Right hindlimb (tissue), 1 donor: ENCODE data around the gene TRDN.
"Not testable (repeated sequence)": the region's sequence is repeated elsewhere in the genome, so short reads cannot be mapped to it uniquely, and the experiment has no call there.

Source experiments
- DNase-seq: peaks from one replicate; pipeline ENCODE4 v3.0.0-alpha.2; 2018

TRDN gene

DNA sequence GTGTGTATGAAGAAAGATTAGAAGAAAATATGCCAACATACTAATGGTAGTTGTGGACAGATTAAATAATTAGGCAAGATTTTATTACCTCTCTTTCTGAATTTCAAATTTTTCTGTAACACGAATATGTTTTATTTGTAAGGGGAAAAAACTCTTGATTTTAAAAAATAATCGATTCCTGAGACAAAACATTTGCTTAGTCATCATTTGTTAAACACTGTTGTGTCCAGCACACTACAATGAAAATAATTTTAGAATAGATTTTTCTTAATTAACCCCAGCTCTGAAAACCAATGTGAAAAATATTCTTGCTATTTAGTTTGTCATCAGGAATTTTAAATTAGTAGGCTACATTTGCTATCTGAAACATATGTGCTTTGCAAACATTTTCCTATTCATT lies 253.0 kb downstream of the TRDN start:
- no peak for DNase-seq

DNA sequence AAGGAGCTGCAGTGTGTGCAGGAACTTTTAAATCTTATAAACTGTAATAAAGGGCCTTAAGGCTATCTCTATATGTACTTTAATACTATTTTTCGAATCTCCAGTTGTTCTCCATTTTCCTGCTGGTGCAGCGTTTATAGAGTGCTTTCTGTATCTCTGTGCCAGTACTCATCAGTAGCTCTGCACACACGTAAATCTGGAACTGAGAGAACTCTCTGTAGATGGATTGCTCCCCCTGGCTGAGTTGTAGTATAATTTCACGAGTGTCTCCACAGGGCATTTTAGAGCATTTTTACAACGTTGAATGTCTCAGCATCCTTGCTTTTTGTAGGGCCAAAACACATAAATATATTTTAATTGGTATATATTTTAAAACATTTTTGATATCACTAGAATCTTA lies 256.5 kb downstream of the TRDN start:
- DNase-seq: no peak

DNA sequence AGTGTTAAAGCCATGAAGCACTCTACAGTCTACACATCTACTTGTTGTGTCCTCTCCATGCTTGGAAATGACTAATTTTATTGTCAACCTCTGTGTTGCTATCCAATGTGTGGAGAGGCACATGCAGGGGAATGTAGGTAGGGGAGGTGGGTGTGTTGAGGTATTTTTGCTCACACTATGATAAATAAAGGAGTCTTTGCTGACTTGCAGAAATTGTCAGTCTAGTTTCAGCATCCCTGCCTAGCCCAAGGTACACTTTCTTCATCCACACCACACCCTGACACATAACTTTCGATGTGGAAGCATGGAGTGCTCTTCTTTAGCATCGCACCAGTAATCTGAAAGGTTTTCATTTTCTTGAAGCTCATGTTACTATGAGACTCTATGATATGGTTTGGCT lies 264.0 kb downstream of the TRDN start:
- no peak for DNase-seq

DNA sequence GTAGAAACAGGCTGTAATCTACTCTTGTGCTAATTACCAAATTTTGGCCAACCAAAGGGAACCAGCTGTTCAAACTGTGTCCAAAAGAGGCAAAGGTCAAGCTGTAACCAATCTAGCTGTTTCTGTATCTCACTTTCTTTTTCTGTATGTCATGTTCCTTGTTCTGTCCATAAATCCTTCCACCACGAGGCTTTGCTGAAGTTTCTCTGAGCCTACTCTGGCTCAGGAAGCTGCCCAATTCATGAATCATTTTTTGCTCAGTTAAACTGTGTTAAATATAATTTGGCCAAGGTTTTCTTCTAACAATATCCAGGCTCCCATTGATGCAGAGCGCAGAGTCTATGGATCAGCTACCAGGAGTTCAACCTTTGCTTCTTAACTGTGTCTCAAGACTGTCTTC lies 272.8 kb downstream of the TRDN start:
- no peak for DNase-seq

DNA sequence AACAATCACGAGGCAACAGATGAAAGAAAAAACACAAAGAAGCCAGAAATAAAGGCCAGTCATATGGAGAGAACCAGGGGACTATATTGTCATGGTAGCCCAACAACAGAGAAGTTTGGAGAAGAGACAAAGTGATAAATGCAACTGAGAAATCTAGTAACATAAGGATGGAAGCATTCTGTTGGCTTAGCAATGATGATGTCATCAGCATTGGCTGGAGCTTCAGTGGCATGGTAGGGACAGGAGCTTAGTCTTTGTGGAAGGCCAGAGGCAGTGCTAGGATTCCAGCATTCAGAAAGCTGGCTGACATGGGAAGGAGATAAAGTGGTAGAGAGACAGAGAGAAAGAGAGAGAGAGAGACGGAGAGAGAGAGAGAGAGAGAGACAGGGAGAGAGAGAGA lies 276.4 kb downstream of the TRDN start:
- DNase-seq: no peak

DNA sequence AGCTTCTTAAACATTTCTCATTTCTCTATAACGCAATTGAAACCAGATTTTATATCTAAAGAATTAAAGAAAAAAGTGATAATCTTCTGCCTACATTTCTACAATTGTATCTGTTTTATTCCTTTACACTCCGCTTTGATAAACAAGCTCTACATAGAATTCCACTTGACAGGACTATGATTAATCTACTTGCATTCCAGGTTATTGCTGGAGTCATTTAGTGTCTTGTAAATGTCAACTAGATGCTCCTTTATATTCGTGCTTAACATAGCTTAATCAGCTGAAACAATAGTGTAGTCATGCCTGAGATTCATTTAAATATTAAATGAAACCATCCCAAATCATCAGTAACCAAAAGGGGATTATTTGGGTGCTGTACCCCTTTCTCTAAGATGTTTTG lies 284.0 kb downstream of the TRDN start:
- DNase-seq: no peak

DNA sequence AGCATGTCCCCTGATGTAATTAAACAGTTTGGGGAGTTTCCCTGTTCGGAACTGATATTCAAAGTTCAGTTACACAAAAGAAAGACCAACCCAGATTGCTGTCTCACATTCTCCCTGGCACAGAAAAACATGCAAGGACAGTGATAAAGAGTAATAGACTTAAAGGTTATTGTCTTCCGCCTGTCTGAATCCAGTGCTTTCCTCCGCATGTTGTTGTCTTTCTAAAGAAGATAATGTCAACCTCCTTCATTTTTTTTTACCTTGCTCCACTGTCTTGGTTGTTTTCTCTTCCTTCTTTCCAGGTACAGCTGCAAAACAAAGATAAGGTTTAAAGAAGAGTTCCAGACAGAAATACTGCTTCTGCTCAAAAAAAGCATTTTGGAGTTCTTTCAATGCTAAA lies 284.5 kb downstream of the TRDN start:
- DNase-seq: no peak

DNA sequence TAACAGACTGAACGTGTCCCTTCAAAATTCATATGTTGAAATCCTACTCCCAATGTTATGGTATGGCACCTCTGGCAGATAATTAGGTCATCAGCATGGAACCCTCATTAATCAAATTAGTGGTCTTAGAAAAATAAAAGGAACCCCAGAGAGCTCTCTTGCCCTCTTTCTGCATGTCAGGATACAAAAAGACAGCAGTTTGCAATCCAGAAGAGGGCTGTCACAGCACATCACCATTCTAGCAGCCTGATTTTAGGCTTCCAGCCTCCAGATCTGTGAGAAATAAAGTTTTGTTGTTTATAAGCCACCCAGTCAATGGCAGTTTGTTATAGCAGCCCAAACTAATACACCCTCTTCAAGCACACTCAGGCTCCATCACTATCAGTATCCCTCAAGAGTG lies 292.9 kb downstream of the TRDN start:
- DNase-seq: no peak

DNA sequence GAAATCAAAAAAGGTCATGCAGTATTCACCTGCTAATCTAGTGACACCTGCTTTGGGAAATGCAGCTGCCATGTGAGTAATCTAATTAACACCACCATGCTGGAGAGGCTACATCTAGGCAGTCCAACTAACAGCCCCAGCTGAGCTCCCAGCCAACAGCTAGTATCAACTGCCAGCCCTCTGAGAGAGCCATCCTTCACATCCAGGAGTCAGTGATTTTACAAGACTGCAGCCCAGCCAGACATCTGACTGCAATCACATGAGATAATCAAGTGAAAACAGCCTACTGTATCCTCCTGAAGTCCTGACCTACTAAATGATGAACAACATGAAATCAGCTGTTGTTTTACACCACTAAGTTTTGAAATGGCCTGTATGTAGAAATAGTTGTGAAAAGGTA lies 298.4 kb downstream of the TRDN start:
- DNase-seq: no peak

DNA sequence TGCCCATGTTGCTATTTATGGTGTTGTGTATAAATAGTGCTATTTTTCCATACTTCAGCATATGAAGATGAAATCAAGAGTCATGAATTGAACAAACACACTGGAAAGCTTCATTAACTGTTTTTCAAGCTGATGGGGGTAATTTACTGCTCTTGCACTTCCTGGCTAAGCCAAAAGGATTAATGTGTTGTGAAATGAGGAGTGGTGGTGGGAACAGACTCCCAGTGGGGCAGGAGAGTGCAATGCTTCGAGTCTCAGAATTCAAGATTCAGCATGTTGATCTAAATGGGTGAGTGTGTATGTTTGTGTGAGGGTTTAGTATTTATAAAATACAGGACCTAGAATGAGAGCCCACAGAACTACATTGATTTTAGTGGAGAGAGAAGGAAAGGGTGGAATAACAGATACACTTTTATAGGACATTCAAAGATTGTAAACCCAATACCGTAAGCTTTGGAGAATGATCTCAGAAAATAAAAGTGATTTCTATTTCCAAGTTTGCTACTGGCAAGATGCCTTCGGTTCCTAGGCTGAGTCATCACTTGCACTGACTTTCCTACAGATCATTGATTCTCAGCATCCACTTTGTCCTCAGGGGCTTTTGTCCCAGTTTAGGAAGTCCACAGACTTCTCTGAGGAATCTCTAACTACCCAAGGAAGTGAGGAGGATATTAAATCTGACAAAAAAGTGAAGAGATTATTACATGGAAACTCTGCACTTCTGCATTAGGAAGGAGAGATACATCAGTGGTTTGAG lies 303.6 kb downstream of the TRDN start:
- DNase-seq: no peak

DNA sequence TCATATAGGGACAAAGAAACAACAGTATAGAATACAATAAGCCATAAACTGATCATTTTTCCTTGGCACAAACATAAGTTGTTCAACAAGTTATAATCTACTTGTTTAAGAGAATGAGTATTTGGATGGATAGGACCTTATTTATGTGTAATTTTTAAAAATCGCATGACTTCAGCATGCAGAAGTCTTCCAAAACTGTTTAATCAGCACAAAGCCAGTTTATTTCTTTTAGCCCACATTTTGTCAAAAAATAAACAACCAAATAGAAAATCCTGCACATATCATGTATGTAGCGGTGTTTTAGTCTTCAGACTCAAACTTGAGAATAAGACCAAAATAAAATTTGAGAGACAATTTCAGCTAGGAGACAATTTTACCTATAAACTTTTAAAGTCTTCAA lies 304.7 kb downstream of the TRDN start:
- no peak for DNase-seq

DNA sequence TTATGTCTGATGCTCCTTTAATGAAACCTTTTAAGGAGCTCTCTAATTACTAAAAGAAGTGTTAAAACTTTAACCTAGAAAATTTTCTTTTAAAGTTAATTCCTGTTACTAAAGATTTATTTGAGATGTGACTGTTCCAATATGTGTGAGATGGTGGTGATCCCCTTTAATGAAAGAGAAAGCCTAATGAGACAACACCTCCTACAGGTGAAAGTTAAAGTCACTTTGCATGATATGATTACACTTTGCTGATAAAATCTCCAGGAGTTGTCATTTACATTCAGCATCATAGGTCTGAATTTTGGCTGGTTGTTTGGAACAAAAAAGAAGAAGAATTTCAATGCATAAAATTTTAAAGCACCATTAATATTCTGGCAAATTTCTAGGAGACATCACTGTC lies 307.4 kb downstream of the TRDN start:
- DNase-seq: no peak

DNA sequence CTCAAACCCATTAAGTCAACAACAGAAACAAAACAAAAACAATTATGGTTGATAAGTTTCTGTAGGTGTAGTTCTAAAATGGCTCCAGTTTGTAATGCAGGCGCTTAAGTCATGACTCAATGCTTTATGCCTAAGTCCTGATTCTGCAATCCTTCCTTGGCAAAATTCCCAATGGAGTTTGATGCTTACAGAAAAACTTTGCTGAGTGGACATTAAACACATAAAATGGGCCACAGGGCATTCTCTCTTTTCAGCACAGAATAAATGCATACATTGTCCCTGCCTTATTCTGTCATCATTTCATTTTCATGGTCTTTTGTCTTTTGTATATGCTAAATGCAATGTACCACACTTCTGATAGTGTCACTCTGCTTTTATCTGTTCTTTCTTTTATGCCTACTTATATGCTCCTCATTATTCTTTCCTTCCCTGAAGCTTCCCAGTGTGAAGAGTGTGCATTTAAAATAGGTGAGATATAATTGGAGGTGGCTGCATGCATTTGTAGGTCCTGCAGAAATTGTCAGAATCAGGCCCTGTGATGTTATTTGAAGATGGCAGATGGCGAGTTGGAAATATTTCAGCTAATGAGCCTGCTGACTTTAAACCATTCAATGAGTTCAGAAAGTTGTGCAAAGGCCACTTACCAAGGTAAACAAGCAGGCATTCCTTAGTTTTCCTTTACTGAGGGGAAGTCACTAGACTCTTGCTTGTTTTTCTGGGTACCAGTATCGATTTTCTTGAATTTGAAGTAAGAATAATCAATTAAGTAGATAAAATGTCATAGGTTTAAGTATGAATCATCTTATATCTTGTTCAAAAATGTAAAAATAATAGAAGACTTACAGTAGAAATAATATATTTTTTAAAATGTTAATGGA lies 313.1 kb downstream of the TRDN start:
- DNase-seq: no peak

DNA sequence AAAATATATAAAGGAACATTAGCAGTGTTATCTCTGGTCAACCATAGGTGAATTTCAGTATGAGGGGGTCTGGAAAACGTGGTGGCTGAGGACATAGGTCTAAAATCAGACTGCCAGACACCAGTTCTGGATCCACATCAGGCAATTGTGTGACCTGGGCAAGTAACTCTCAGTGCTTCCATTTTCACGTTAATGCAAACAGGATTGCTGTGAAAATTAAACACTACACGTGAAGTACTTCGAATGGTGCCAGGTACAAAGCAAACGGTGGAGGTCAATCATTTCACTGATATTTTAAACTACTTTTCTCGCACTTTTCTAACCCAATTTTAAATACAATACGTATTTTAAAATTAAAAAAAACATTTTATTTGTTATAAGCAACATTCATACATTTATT lies 315.7 kb downstream of the TRDN start:
- no peak for DNase-seq

DNA sequence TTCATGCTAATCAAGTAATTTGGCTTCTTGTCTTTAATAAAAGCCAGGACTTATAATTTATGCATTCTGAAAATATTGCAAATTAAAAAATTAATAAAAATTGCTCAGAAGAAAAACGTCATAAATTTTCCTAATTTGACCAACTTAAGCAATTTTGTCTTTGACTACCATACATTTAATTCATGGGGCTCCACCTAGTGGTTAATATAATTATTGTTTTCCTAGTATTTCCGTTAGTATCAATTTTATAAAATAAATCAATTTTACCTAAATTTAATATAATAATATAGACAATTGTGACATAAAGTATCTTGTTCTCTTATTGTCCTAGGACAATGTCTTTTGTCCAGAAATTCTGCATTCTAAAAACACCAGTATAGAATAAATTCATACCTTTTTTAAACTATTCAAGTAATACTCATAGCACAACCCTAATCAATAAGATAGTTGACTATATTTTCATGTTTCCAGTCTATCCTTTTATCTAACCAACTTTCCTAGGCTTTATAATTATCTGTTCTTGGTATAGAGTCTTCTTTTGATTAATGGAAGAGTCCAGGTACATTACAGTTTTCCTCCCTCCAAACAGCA lies 319.9 kb downstream of the TRDN start:
- DNase-seq: no peak

DNA sequence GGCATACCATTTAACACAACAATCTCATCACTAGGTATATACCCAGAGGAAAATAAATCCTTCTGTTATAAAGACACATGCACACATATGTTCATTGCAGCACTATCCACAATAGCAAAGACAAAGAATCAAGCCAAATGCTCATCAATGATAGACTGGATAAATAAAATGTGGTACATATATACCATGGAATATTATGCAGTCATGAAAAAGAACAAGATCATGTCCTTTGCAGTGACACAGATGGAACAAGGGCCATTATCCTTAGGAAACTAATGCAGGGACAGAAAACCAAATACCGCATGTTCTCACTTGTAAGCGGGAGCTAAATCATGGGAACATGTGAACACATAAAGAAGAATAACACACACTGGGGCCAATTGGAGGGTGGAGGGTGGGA lies 322.3 kb downstream of the TRDN start:
- not testable (repeated sequence) for DNase-seq

DNA sequence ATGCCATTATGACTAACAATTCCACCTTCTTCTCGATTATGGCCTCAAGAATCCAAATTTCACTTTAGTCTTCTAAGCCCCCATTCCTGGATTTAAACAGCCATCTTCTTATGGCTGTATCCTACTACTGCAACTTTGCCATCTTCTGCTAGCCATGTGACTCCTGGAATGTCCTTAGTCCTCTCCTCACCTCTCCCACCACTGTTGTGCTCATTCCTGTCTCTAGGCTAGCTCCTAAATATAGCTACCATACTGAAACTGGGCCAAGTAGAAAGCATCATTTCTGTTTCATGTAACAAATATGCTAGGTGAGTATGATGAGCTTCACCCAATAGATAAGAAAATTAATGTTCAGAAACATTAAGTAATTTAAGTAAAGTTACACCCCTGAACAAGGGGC lies 327.6 kb downstream of the TRDN start:
- DNase-seq: no peak

DNA sequence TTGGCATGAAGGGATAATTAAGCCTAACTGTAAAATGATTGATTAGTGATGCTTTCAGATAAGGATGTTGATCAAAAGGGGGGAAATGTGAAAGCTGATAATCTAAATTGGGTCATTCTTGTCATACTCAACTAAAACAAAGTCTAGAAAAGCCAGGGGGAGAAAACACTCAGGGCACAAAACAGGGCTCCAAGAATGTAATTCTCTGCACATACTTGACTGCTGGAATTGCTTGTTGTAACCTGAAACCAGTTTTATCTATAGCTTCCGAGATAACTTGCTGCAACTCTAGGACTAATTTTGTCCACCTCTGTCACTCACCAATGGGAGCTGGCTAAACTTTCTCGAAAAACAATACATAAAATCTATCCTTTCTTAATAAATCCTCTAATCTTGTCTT lies 330.4 kb downstream of the TRDN start:
- DNase-seq: no peak

DNA sequence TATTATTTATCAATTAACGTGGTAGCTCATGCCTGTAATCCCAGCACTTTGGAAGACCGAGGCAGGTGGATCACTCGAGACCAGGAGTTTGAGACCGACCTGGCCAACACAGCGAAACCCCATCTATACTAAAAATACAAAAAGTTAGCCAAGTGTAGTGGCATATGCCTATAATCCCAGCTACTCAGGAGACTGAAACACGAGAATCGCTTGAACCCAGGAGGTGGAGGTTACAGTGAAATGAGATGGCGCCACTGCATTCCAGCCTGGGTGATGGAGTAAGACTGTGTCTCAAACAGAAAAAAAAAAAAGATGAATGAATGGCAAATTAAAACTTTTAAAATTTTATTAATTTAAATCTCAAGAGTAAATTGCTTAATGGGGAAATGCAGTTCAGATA lies 341.1 kb downstream of the TRDN start:
- no peak for DNase-seq

DNA sequence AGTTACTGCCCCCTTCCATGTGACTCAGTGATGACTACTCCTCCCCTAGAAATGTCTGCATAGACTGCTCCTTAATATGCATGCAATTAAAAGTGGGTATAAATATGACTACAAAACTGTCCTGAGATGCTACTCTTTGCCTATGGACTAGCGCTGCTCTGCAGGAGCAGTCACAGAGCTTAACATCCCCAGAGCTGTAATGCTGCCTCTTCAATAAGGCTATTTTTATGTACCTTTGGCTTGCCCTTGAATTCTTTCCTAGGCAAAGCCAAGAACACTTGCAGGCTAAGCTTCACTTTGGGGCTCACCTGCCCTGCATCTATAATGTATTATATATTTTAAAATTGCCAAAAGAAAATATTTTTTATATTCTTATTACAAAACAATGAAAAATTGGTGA lies 341.6 kb downstream of the TRDN start:
- no peak for DNase-seq

DNA sequence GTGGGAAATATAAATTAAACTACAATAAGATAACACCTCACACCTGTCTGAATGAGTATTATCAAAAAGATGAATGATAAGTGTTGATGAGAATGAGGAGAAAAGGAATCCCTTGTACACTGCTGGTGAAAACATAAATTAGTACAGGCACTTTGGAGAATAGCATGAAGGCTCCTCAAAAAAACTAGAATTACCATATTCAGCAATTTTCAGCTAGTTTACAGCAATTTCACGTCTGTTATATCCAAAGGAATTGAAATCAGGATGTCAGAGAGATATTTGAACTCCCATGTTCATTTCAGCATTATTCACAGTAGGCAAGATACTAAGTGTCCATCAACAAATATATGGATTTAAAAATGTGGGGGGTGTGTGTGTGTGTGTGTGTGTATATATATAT lies 348.1 kb downstream of the TRDN start:
- DNase-seq: no peak

DNA sequence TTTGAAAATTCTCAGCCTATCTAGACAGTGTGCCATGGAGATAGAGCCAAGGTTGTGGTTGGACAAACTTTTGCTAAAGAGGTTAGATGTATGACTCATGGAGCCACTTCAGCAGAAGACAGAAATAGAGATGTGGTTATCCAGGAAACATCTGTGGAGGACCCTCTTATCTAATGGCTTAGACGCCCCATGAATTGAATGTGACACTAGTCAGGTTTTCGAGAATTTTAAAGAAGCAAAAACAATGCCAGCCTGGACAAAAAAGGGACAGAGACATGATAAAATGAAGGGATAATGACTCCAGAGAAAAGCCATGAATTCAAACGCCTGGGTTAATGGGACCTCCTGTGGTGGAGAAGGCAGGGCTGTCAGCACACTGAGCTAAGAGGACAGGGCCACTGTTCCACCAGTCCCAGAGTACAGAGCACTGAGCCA lies 360.2 kb downstream of the TRDN start:
- DNase-seq: no peak

DNA sequence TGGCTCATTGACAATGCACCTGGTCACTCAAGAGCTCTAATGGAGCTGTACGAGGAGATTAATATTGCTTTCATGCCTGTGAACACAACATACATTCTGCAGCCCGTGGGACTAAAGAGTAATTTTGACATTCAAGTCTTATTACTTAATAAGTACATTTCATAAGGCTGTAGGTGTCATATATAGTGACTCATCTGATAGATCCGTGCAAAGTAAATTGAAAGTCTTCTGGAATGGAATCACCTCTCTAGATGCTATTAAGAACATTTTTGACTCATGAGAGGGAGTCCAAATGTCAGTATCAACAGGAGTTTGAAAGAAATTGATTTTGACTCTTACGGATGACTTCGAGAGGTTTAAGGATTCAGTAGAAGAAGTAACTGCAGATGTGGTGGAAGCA lies 372.8 kb downstream of the TRDN start:
- DNase-seq: no peak

DNA sequence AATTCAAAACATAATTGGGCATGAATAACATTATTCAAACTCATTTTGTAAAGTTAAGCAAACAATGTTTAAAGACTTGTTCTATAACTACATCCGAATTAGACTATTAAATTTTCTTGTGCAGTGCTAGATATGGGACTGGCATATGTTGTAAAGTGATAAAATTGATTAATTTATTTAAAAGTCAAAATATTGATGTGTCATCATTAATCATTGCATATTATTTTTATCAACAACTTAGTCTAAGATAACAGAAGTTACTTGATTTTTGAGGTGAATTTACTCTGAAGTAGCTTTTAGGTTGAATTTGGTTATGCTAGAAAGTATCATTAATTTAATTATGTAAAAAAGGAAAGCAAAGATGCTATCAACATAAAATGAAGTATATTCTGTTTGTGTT lies 396.1 kb downstream of the TRDN start:
- DNase-seq: no peak
